ENCODE data around the gene PRR33.
A peak's percentile ranks its signal among the peaks of the same experiment; 100 is the strongest.

Gene PRR33

DNA sequence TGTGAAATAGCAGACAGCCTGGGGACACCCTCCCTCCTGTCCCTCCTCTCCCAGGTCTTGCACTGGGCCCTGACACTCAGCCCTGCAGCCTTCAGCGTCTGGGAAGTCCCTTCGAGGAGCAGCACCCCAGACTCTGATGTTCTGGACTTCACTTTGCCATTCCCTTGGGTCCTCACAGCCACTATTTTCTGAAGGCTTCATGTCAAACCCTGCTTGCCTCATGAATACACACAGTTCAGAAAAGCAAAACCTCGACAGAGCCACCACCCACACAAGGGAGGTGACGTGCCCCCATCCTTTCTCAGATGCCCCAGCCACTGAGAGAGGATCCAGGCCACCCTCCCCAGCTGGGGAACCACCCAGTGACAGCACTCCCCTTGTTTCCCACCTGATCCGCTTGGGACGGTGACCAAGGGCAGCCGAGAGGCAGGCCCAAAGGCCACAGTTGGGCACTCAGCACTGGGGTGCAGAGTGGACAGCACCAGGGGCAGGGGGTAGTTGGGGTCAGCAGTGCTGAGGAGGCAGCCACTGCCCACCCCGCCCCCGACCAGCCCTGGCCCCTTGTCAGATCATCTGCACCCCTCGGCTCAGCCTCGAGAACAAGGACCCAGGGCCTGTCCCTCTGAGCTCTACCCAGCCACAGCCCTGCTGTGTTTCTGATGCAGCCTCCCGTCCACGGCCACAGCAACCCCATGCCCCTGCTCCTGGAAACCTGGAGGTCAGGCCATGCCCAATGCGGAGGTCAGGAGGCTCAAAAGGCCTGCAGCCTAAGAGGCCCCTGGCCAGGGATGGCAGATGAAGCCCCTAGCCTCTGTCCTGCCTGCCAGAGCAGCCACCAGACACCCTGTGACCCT, 24.7 kb upstream of the PRR33 start:
- no peak for DNase-seq

- no peak for DNase-seq
Observed at GRCh38 chr11:1915795-1916131, 24.1 kb upstream of the PRR33 start.

DNA sequence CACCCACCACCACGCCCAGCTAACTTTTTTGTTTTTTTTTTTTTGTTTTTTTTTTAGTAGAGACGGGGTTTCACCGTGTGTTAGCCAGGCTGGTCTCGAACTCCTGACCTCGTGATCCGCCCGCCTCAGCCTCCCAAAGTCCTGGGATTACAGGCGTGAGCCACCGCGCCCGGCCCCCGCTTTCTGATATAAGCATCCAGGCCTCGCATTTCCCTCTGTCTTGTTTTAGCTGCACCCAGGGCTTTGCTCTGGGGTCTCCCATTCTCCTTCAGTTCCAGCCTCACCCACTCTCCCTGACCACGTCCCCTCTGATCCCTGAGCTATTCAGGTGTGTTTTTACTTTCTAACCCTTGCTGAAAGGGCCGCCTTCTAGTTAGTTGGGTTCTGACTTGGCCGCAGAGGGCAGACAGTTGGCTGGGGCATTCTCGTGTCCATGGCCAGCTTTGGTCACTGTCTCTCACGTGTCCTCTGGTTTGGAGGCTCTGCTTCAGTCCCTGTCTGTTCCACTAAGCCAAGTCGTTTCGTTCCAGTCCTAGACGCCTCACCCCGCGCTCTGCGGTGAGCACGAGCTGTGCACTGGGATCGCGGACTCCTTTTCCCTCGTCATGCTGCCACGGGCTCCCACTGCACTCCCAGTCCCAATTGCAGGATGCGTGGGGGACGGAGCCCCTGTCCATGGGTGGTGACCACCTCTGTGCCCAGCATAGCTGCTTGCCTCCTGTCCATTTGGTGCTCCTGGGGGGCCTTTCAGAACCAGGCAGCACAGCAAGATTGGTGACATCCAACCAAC, 21.8 kb upstream of the PRR33 start:
- no peak for DNase-seq

DNA sequence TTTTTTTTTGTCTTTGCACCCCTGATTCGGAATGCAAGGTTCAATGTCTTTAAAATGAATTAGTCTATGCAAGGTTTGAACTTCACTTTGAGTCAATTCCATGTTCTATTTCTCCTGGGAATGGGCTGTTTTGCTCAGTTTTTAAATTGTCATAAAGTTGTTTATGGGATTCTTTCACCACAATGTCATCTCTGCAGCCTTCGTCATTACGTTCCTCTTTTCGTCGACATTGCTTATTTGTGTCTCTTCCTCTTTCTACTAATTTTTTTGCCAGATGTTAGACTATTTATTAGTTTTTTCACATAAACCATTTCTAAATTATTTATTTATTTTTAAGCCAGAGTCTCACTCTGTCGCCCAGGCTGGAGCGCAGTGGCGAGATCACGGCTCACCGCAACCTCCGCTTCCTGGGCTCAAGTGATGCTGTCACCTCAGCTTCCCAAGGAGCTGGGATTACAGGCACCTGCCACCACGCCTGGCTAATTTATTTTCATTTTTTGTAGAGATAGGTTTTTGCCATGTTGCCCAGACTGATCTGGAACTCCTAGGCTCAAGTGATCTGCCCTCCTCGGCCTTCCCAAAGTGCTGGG, 20.7 kb upstream of the PRR33 start:
- no peak for DNase-seq

- DNase-seq = no peak
Observed at GRCh38 chr11:1909524-1909923, 17.8 kb upstream of the PRR33 start.

- no peak for DNase-seq
Observed at GRCh38 chr11:1908618-1909017, 16.9 kb upstream of the PRR33 start.

GRCh38 chr11:1906611-1907423, 15.1 kb upstream of the PRR33 start:
- DNase-seq = no peak

DNA sequence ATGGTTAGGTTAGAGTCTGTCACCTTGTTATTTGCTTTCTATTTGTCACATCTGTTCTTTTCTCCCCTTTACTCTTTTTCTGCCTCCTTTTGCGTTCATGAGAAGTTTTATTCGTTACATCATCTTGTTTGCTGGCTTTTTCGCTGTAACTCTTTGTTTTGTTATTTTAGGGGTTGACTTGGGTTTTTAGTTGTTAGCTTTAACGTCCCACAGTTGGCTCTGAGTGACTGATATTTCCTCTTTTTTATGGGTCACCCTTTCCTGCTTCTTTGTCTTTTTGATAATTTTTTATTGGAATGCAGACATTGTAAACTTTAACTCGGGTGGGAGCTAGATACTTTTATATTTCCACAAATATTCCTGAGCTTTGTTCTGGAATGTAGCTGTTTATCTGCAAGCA, 14.5 kb upstream of the PRR33 start:
- DNase-seq = no peak

DNA sequence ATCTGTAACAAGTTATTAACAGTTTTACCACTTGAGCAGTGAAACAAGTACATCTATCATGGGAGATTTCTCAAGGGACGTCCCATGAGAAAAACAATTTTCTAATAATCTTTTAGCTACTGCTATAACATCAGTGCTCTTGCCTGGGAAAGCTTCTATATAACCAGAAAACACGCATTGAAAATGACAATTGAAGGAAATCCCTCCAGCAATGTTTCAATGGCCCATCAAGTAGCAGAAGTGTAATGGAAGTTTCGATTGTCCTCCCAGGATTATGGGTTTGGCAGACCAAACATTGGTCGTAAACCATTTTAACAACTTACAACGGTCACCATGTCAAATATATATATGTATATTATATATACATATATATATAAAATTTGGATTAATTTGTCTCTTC, 8.0 kb upstream of the PRR33 start:
- no peak for DNase-seq

DNA sequence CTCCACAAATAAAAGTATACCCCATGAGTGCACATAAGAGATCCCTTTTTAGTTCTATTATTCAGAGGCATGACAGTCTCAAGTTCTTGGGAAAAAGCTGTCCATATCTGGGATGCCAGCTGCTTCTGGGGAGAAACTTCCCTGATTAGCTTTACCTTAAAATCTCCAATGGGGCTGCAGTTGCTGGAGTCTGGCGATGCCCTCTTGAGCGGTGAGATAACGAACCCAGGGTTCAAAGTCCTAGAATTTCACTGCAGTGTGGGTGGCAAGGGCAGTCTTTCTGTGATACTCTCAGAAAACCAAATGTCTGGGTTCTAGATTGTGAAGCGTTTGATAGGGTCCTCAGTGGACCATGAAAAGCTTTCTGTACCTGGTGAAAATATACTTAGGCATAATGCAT, 7.4 kb upstream of the PRR33 start:
- DNase-seq = no peak

- DNase-seq = no peak
Observed at GRCh38 chr11:1896923-1897322, 5.2 kb upstream of the PRR33 start.

DNA sequence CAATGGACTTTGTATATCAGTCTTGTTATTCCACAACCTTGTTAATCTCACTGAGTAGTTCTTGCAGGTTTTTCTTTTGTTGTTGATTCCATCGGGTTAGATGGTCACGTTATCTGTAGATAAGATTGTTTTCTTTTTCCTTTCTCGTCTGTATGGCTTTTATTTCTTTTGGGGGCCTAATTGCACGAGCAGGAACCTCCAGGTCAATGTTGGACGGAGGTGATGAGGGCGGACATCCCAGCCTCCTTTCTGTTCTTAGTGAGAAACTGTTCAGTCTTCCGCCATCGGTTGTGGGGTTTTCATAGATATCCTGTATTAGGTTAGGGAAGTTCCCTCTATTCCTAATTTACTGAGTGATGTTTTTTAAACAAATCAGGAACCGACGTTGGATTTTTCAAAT, 4.8 kb upstream of the PRR33 start:
- no peak for DNase-seq

DNA sequence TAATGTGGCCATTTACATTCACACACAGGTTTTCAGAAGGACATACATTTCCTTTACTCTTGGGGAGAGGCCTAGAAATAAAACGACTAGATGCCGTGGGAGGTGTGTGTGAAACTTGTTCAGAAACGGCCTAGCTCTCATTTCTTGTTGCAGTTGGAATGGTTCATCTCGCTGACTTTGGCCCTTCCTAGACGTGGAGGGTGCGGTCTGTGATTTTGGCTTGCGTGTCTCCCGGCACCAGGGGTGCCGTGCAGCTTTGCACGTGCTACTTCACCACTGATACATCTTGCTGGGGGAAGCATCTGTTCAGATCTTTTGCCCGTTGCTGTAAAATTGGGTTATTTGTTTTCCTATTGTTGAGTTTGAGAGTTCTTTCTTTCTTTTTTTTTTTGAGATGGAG, 3.1 kb upstream of the PRR33 start:
- no peak for DNase-seq

GRCh38 chr11:1893581-1894359, 2.1 kb upstream of the PRR33 start:
- no peak for DNase-seq

DNA sequence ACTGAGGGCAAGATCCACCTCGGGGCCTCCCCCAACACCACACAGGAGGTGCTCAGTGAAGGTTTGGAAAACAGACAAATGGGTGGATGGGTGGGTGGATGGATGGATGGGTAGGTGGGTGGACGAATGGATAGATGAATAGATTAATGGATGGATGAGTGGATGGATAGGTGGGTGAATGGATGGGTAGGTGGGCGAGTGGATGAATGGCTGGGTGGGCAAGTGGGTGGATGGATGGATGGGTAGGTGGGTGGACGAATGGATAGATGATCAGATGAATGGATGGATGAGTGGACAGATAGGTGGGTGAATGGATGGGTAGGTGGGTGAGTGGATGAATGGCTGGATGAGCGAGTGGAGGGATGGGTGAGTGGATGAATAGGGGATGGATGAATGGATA, 863 bp upstream of the PRR33 start:
- DNase-seq = no peak

GRCh38 chr11:1892116-1892515, 421 bp upstream of the PRR33 start:
- no peak for DNase-seq

DNA sequence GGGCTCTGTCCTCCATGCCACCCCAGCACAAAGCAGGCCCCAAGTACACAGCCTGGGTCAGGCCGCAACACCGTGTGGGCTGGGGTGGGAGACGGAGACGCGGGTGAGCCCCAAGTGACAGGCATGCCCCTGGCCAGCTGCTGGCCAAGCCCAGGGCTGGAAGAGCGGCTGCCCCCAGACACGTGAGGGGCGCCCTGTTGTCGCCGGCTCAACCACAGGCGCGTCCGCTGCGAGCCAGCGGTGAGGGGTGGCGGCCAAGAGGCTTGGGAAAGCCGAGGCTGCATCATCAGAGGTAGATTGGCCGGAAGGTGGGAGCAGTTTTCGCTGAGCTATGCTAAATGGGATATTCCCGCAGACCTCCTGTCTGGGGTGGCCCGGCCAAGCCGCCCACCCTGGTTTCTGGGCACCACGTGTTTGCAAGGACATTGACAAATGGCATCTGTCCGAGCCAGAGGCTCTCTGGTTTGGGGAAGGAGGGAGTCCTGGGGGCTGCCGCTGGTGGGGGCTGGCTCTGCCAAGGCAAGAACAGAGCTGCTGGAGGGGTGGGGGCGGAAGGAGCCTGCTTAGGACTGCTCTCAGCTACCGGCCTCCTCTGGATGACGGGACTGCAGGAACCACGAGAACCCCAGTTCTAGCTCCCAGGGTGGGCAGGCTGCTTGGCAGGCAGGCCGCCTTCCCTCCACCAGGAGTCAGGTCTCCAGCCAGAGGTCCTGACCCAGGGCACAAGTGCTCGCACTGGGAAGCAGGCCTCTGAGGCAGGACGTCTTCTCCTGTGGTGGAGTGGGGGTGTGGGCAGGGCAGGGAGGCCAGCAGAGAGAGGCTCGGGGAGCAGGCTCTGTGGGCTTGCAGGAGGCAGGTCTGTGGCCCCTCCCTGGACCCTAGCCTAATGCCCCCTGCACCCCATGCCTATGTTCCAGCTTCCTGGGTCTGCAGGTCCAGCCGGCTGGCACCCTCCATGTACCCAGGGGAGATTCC, 552 bp downstream of the PRR33 start:
- no peak for DNase-seq

DNA sequence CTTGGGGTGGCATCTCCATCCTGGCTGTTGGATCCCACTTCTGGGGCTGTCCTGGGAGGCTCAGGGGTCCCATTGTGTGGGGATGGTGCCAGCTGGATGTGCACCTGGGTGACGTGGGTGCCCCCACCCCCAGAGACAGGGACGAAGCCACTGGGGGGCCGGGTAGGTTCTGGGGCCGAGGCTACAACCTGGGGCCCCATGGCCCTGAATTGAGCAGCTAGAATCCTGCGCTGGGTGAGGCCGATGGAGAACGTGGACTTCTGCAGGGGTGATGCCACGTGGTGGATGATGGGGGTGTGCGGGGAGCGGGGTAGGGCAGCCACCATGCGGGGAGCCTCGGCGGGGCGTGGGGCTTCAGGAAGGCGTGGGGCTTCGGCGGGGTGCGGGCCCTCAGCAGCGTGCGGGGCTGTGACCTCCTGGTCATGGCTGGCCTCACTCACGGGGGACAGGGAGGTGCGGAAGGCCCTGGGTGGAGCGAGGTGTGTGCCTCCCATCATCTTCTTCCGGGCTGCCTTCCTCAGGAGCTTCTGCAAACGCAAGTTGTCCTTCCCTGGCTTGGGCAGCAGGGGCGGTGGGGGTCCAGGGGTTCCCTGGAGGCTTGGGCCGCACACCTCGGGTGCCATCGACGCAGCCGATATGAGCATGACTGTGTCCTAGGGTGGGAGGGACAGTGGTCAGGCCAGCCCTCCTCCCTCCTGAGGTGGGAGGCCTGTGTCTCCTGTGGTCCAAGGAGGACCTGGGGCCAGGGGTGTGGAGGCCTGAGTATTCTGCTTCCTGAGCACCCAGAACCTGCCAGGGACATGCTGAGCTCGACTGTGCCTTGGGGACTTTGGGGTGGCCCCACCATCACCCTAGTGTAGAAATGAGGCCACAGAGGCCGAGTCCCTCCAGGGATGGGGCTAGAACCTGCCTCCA, 1.5 kb downstream of the PRR33 start:
- no peak for DNase-seq

GRCh38 chr11:1889224-1889930, 2.3 kb downstream of the PRR33 start:
- peak; percentile 61 for DNase-seq
